Vagina (tissue), 2 donors: ENCODE data around the gene HSPA14. TPM values are rescaled to one million over a fixed set of nuclear protein-coding genes. Genes with fewer than 3 reads are reported as not detected.

Experiments
- DNase-seq, 2 donors: peaks; one replicate each; pipeline ENCODE4 v3.0.0-alpha.2; 2017; ENCODE audit errors: extremely low spot score in 2 of 2
- H3K27ac ChIP-seq: fragments of 200-600 bp; sonication (generic); one replicate; pipeline ENCODE4 v1.5.1; 2019
- H3K27me3 ChIP-seq: fragments of 200-600 bp; sonication (generic); one replicate; pipeline ENCODE4 v1.5.1; 2019
- H3K36me3 ChIP-seq, 2 donors: fragments of 200-600 bp; sonication (generic); one replicate each; pipeline ENCODE4 v1.5.1; 2017 to 2019
- H3K4me1 ChIP-seq: fragments of 200-600 bp; sonication (generic); one replicate; pipeline ENCODE4 v1.5.1; 2019
- H3K4me3 ChIP-seq, 2 donors: fragments of 200-600 bp; sonication (generic); 1 replicate in 1 of 2; 2 replicates in 1 of 2; pipeline ENCODE4 v1.5.1; 2016 to 2019
- H3K9me3 ChIP-seq: fragments of 200-600 bp; sonication (generic); one replicate; pipeline ENCODE4 v1.5.1; 2019
- POLR2A ChIP-seq, 2 donors: fragments of 450-650 bp; IDR thresholded peaks; one replicate each; pipeline ENCODE4 v1.6.1; 2017; ENCODE audit warnings: antibody characterized with exemption in 2 of 2, mild to moderate bottlenecking in 2 of 2, moderate library complexity in 2 of 2
- POLR2AphosphoS5 ChIP-seq, 2 donors: sonication (generic); formaldehyde crosslinking; IDR thresholded peaks; one replicate each; pipeline ENCODE4 v1.9.0; 2017; ENCODE audit warnings: antibody characterized with exemption in 2 of 2, mild to moderate bottlenecking in 2 of 2, low read depth in 1 of 2; ENCODE audit not compliant: insufficient read depth in 1 of 2
- intact Hi-C: fragments of 100-400 bp; cut with DNase I; formaldehyde crosslinking; loops from one replicate; pipeline ENCODE4 v1.15.1; 2023
- total RNA-seq: library from RNA; depleted of rRNA; stranded (reverse); fragments of >200 nt; gene quantifications from one replicate; pipeline ENCODE4 v1.2.3, GENCODE V29; 2016
- TF ChIP-seq, protein P1 (sequence below), 3 experiments: fragments of 450-650 bp in 2 of 3; fragments of 200-600 bp in 1 of 3; sonication (generic) in 1 of 3; IDR thresholded peaks; one replicate each; pipeline ENCODE4 v1.5.1; 2017 to 2019; ENCODE audit warnings: antibody characterized with exemption in 3 of 3, mild to moderate bottlenecking in 2 of 3, moderate library complexity in 2 of 3

Gene HSPA14
- total RNA-seq, 1 donor from 2014 or later: 8.3 TPM

DNA sequence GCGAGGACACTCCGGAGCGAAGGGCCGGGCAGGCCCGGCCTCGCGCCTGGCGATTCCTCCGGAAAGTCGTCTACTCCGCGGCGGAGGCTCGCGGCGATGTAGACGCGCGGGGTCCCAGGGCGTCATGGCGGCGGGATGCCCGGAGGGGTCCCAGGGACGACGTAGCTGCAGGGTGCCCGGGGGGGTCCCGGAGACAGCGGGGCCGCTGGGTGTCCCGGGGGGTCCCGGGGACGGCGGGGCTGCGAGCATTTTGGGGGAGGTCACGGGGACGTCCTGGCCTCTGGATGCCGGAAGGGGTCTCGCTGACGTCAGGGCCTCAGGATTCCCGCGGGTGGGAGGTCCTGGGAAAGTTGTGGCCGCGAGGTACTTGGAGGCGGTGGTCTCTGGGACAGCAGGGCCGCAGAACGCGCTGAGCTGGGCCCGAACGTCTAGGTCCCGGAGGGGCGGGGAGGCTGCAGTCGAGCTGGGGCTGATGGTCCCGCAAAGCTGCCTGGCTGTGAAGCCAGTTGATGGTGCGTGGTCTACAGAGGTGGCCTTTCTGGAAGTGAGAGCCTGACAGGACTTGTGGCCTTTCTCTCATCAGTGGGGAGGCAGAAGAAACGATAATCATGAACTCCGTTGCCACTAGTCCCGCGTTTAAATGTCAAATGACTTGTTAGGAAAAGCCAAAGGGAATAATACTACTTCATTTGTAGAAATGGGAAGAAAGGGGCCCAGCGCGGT, 637 bp downstream of the HSPA14 start:
- intact Hi-C loops: loop anchor here (10.0 kb wide), 2 partner anchors 234 to 334 kb away; no protein-coding TSS in a partner anchor
- no peaks in the 10 kb centered on the region for H3K9me3 ChIP-seq

DNA sequence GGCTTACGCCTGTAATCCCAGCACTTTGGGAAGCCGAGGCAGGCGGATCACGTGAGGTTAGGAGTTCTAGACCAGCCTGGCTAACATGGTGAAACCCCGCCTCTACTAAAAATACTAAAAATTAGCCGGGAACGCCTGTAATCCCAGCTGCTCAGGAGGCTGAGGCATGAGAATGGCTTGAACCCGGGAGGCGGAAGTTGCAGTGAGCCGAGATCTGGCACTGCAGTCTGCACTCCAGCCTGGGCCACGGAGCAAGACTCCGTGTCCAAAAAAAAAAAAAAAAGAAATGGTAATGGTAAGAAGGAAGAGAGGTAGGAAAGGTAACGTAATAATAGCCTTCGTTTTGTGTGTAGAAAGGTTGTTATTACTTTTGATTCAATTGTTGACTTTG, 1.2 kb downstream of the HSPA14 start:
- Histone ChIP-seq H3K36me3 (peaks cover 0 to 24% of the 10 kb centered on the region in 2 donors), H3K27me3 (no peaks in the 10 kb centered on the region), H3K4me3 (peak overlapping the region; percentile 80 to 88), H3K9me3 (no peaks in the 10 kb centered on the region), H3K4me1 (peaks cover 29% of the 10 kb centered on the region), H3K27ac (peak overlapping the region; percentile 97)
- no peak for DNase-seq
- TF ChIP-seq POLR2A (IDR thresholded peaks at IDR 0.05) (no peak), POLR2AphosphoS5 (IDR thresholded peaks at IDR 0.05; ENCODE audit: insufficient read depth in 1 of 2, low read depth in 1 of 2) (no peak)
- TF ChIP-seq, protein P1, sequence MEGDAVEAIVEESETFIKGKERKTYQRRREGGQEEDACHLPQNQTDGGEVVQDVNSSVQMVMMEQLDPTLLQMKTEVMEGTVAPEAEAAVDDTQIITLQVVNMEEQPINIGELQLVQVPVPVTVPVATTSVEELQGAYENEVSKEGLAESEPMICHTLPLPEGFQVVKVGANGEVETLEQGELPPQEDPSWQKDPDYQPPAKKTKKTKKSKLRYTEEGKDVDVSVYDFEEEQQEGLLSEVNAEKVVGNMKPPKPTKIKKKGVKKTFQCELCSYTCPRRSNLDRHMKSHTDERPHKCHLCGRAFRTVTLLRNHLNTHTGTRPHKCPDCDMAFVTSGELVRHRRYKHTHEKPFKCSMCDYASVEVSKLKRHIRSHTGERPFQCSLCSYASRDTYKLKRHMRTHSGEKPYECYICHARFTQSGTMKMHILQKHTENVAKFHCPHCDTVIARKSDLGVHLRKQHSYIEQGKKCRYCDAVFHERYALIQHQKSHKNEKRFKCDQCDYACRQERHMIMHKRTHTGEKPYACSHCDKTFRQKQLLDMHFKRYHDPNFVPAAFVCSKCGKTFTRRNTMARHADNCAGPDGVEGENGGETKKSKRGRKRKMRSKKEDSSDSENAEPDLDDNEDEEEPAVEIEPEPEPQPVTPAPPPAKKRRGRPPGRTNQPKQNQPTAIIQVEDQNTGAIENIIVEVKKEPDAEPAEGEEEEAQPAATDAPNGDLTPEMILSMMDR (IDR thresholded peaks at IDR 0.05): no peak
- intact Hi-C loops: loop anchor here (10.0 kb wide), 2 partner anchors 234 to 334 kb away; no protein-coding TSS in a partner anchor

More for the DNA sequence above, 637 bp downstream of the HSPA14 start:
- DNase-seq: no peak
- Histone ChIP-seq H3K27me3 (no peaks in the 10 kb centered on the region), H3K36me3 (peaks cover 0 to 22% of the 10 kb centered on the region in 2 donors), H3K4me1 (peaks cover 29% of the 10 kb centered on the region), H3K27ac (peak overlapping the region; percentile 97), H3K4me3 (peak overlapping the region; percentile 80 to 88)
- TF ChIP-seq POLR2AphosphoS5 (IDR thresholded peaks at IDR 0.05; ENCODE audit: insufficient read depth in 1 of 2, low read depth in 1 of 2) (no peak), POLR2A (IDR thresholded peaks at IDR 0.05) (no peak)
- TF ChIP-seq, protein P1 (IDR thresholded peaks at IDR 0.05): no peak

DNA sequence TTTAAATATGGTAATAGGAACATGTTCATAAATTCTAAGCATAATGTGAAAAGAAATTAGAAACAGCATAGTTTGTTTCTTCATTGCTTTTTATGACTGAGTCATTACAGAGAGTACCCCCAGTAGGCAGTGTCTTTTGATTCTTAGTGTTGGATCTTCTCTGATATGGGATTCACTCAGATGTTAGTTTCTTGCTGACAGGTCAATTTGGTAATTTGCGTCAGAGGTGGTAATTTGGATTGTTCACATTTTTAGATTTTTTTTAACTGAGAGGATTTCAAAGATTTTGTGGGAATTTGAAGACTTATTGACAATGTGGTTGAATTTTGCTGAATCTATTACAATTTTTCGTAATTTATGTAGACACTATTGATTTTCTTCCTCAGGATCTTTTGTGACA, 2.1 kb downstream of the HSPA14 start:
- no peak for TF ChIP-seq POLR2AphosphoS5 (IDR thresholded peaks at IDR 0.05; ENCODE audit: insufficient read depth in 1 of 2, low read depth in 1 of 2)
- TF ChIP-seq POLR2A (IDR thresholded peaks at IDR 0.05): no peak
- TF ChIP-seq, protein P1 (IDR thresholded peaks at IDR 0.05): no peak
- Histone ChIP-seq H3K9me3 (no peaks in the 10 kb centered on the region), H3K36me3 (peaks cover 0 to 24% of the 10 kb centered on the region in 2 donors), H3K4me3 (no peak overlapping the region), H3K4me1 (peaks cover 29% of the 10 kb centered on the region), H3K27ac (no peak overlapping the region), H3K27me3 (no peaks in the 10 kb centered on the region)
- DNase-seq: no peak
- intact Hi-C loops: no loop called here

DNA sequence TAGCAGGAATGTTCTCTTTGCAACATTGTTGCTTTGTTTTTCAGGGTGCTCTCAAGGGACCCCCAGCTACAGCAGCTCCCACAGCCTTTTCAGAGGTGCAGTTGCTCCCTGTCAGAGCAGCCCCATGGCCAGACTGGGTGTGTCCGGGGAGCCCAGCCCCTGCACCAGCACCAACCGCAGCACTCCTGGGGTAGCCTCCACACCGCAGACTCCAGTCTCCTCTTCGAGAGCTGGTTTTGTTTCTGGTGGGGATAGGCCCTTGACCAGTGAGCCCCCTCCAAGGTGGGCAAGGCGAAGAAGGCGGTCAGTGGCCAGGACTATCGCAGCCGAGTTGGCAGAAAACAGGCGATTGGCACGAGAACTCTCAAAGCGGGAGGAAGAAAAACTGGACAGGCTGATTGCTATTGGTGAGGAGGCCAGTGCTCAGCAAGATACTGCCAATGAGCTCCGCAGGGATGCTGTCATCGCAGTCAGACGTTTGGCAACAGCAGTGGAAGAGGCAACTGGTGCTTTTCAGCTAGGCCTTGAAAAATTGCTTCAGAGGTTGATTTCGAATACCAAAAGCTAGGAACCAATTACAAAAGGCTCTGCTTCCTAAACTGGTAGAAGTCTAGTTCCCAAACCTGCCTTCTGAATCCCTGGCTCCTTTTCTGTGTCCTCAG, 5.4 kb downstream of the HSPA14 start:
- no peak overlapping the region for H3K4me3 ChIP-seq
- H3K27me3 ChIP-seq: no peaks in the 10 kb centered on the region
- intact Hi-C loops: no loop called here
- H3K4me1 ChIP-seq: peaks cover 15% of the 10 kb centered on the region
- H3K27ac ChIP-seq: no peak overlapping the region
- no peaks in the 10 kb centered on the region for H3K9me3 ChIP-seq
- H3K36me3 ChIP-seq: peaks cover 0 to 24% of the 10 kb centered on the region in 2 donors
- TF ChIP-seq POLR2AphosphoS5 (IDR thresholded peaks at IDR 0.05; ENCODE audit: insufficient read depth in 1 of 2, low read depth in 1 of 2): no peak
- TF ChIP-seq, protein P1 (IDR thresholded peaks at IDR 0.05): no peak
- TF ChIP-seq POLR2A (IDR thresholded peaks at IDR 0.05): no peak
- no peak for DNase-seq
